Osteoblast (primary cell): ENCODE data around the gene SLC37A2. TPM values are rescaled to one million over a fixed set of nuclear protein-coding genes. Genes with fewer than 3 reads are reported as not detected.
"Not testable (repeated sequence)": the region's sequence is repeated elsewhere in the genome, so short reads cannot be mapped to it uniquely, and the experiment has no call there.

Source experiments
- DNase-seq: peaks from one replicate; pipeline ENCODE4 v3.0.0; 2011; ENCODE audit warnings: low spot score, mixed read lengths; ENCODE audit not compliant: insufficient read length; ENCODE audit errors: missing footprints
- H2AFZ ChIP-seq: 2 replicates; pipeline ENCODE4 v1.6.0; 2011; ENCODE audit warnings: mild to moderate bottlenecking, low read length
- H3K27ac ChIP-seq: 2 replicates; pipeline ENCODE4 v1.5.1; 2011; ENCODE audit warnings: mild to moderate bottlenecking, low read depth, low read length, moderate library complexity
- H3K27me3 ChIP-seq: 2 replicates; pipeline ENCODE4 v1.6.0; 2012; ENCODE audit warnings: mild to moderate bottlenecking, control low read depth, inconsistent platforms, low read length, moderate library complexity; ENCODE audit not compliant: insufficient read depth
- H3K36me3 ChIP-seq: 2 replicates; pipeline ENCODE4 v1.5.1; 2011; ENCODE audit warnings: mild to moderate bottlenecking, low read length, control low read depth, moderate library complexity; ENCODE audit not compliant: insufficient read depth
- H3K4me1 ChIP-seq: 2 replicates; pipeline ENCODE4 v1.5.1; 2011; ENCODE audit warnings: mild to moderate bottlenecking, low read length, control low read depth, moderate library complexity; ENCODE audit not compliant: insufficient read depth
- H3K4me2 ChIP-seq: 2 replicates; pipeline ENCODE4 v1.6.0; 2011; ENCODE audit warnings: mild to moderate bottlenecking, low read length; ENCODE audit not compliant: insufficient read depth
- H3K4me3 ChIP-seq: fragments of 200-600 bp; sonication (generic); 3 replicates; pipeline ENCODE4 v1.5.1; 2012; ENCODE audit warnings: mild to moderate bottlenecking, low read length, inconsistent platforms; ENCODE audit not compliant: insufficient read depth
- H3K79me2 ChIP-seq: 2 replicates; pipeline ENCODE4 v1.6.0; 2012; ENCODE audit warnings: mild to moderate bottlenecking, low read length, control low read depth, inconsistent platforms; ENCODE audit not compliant: insufficient read depth
- H3K9me3 ChIP-seq: 2 replicates; pipeline ENCODE4 v1.5.1; 2011; ENCODE audit warnings: low read depth, low read length, control low read depth
- H4K20me1 ChIP-seq: 2 replicates; pipeline ENCODE4 v1.6.0; 2012; ENCODE audit warnings: mild to moderate bottlenecking, low read length, control low read depth; ENCODE audit not compliant: insufficient read depth
- total RNA-seq: library from RNA; depleted of rRNA; stranded (reverse); fragments of >200 nt; gene quantifications from 2 replicates; pipeline ENCODE4 v1.2.3, GENCODE V29; 2012
- TF ChIP-seq, protein P1 (sequence below): IDR thresholded peaks from 2 replicates; pipeline ENCODE4 v1.5.1; 2011; ENCODE audit warnings: mild to moderate bottlenecking, low read depth, low read length, moderate library complexity; ENCODE audit errors: extremely low read depth

Gene SLC37A2
- total RNA-seq, 1 donor, result 0.36 TPM

DNA sequence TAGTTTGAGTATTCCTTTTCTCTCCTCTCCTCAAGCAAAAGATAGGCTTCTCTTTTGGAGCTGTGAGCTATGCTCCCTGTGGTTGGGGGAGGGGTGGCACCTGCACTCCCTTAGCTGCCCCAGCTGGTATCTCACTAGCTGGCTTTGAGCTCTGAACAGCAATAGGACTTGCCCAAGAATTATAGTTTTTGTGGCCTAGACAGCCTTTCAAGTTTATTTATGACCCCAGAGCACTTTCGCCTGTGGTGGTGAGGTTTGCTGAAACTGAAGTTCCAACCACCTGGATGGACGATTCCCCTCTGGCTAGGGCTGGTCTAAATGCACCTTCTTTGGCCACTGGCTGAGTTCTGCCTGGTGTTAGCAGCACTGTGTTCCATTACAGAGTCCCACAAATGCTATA is 37.1 kb upstream of the SLC37A2 start:
- no peaks in the 10 kb centered on the region for H3K27me3 ChIP-seq
- H3K4me2 ChIP-seq, result no peak overlapping the region
- TF ChIP-seq, protein P1, sequence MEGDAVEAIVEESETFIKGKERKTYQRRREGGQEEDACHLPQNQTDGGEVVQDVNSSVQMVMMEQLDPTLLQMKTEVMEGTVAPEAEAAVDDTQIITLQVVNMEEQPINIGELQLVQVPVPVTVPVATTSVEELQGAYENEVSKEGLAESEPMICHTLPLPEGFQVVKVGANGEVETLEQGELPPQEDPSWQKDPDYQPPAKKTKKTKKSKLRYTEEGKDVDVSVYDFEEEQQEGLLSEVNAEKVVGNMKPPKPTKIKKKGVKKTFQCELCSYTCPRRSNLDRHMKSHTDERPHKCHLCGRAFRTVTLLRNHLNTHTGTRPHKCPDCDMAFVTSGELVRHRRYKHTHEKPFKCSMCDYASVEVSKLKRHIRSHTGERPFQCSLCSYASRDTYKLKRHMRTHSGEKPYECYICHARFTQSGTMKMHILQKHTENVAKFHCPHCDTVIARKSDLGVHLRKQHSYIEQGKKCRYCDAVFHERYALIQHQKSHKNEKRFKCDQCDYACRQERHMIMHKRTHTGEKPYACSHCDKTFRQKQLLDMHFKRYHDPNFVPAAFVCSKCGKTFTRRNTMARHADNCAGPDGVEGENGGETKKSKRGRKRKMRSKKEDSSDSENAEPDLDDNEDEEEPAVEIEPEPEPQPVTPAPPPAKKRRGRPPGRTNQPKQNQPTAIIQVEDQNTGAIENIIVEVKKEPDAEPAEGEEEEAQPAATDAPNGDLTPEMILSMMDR, result no peak
- no peaks in the 10 kb centered on the region for H3K9me3 ChIP-seq
- no peak for DNase-seq
- no peak overlapping the region for H3K27ac ChIP-seq
- H4K20me1 ChIP-seq, result no peaks in the 10 kb centered on the region
- H3K36me3 ChIP-seq, result no peaks in the 10 kb centered on the region
- H3K79me2 ChIP-seq, result no peaks in the 10 kb centered on the region
- H2AFZ ChIP-seq, result no peak overlapping the region
- no peak overlapping the region for H3K4me3 ChIP-seq
- H3K4me1 ChIP-seq, result no peaks in the 10 kb centered on the region

DNA sequence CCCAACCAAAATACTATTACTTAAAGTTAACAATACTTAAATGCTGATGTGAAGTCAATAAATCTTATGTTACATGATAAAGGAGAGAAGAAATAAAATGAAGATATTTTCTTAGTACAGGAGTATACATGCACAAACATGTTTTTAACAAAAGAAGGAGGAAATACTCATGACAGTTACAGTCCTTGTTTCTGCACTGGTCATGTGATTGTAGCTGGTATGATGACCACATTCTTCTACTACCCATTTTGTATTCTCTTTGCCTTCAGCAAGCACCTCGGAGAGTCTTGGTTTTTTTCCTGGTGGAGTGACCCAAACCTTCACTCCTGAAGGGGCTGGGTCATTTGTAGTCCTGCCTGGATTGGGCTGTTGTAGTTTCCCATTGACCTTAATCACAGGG is 33.7 kb upstream of the SLC37A2 start:
- H3K4me1 ChIP-seq, H3K36me3 ChIP-seq, H2AFZ ChIP-seq, H3K4me2 ChIP-seq, H3K27ac ChIP-seq, H3K4me3 ChIP-seq, H3K27me3 ChIP-seq, H3K9me3 ChIP-seq, H3K79me2 ChIP-seq, H4K20me1 ChIP-seq, DNase-seq: not testable (repeated sequence)

DNA sequence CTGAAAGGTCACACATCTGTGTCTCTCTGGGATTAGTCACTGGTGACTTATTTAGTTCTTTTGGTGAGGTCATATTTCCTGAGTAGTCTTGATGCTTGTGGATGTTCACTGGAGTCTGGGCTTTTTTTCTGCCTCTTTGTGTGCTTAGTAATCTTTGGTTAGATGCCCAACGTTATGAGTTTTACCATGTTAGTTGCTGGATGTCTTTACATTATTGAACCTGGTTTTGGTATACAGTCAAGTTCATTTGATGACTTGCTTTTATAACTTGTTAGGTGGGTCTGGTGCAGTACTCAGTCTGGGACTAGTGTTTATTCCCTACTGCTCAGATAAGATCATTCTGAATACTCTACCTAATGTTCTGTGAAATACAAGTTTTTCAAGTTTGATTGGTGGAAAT is 26.2 kb upstream of the SLC37A2 start:
- DNase-seq, result peak; percentile 60
- Histone ChIP-seq H3K4me1 (peaks cover 7% of the 10 kb centered on the region), H3K4me2 (no peak overlapping the region), H4K20me1 (no peaks in the 10 kb centered on the region), H3K4me3 (no peak overlapping the region), H3K27ac (peak overlapping the region; percentile 59), H3K27me3 (no peaks in the 10 kb centered on the region), H3K79me2 (no peaks in the 10 kb centered on the region), H2AFZ (no peak overlapping the region), H3K9me3 (no peaks in the 10 kb centered on the region), H3K36me3 (no peaks in the 10 kb centered on the region)
- TF ChIP-seq, protein P1, result no peak

DNA sequence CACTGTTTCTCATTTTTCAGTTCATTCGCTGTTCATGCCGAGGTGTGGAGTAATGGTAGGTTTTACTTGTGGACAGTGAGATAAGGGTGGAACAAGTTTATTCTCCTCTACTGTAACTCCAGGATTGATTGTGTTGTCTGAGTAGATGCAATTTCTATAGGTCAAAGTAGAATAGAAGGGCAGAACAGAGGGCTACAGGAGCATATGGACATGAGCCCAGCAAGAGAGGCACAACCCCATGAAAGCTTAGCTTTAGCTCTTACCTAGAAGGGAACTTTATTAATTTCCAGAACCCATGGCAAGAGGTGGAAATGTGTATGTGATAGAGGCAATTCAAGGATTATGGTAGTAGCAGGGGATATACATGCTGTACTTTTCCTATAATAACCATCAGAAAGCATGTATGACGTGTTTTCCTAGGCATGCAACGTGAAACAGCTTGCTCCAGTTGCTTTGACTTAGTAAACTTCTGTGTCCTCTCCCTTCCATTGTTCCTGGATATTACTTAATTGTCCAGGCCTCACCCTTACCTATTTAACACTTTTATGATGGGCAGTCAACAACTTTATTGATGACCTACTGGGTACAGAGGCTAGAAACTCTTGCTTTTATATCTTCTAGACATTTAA is 13.8 kb upstream of the SLC37A2 start:
- Histone ChIP-seq H3K36me3 (no peaks in the 10 kb centered on the region), H3K9me3 (no peaks in the 10 kb centered on the region)
- TF ChIP-seq, protein P1, result no peak

More for the DNA sequence above, 13.8 kb upstream of the SLC37A2 start:
- Histone ChIP-seq H3K27ac (no peak overlapping the region), H3K4me2 (no peak overlapping the region), H3K4me1 (no peaks in the 10 kb centered on the region), H3K27me3 (no peaks in the 10 kb centered on the region), H4K20me1 (no peaks in the 10 kb centered on the region), H2AFZ (no peak overlapping the region), H3K4me3 (no peak overlapping the region), H3K79me2 (no peaks in the 10 kb centered on the region)
- no peak for DNase-seq
